Endothelial cell of umbilical vein (primary cell): Measurements from ENCODE around the gene NFATC2IP. TPM values are rescaled to one million over a fixed set of nuclear protein-coding genes. Genes with fewer than 3 reads are reported as not detected.

Experiments
- BruUV-seq: library from RNA; stranded (reverse); fragments of 400-500 nt; replicated peaks from 2 replicates; lab custom pipeline; 2021; lab: Mats Ljungman, UMichigan
- CTCF ChIA-PET: fragments of 300-600, 350-600 bp; sonication (Branson Sonifier 250); formaldehyde crosslinking; loops from one replicate; lab custom pipeline; 2021; ENCODE audit warnings: antibody characterized with exemption, inconsistent platforms; lab: Charles Lee
- POLR2A ChIA-PET: fragments of 300-600, 350-600 bp; sonication (Branson Sonifier 250); formaldehyde crosslinking; loops from one replicate; lab custom pipeline; 2021; ENCODE audit warnings: antibody characterized with exemption, inconsistent platforms; lab: Charles Lee
- DNase-seq: peaks from one replicate; pipeline ENCODE4 v3.0.0-alpha.2; 2011; ENCODE audit warnings: low read depth, low spot score
- FAIRE-seq: peaks from 2 replicates; lab custom pipeline; 2011; peaks lifted over from hg19 to GRCh38; lab: Jason Lieb, UNC
- H2AFZ ChIP-seq: 2 replicates; pipeline ENCODE4 v1.6.0; 2012; ENCODE audit warnings: low read depth, low read length, control low read depth, inconsistent platforms
- H3K27ac ChIP-seq: 2 replicates; pipeline ENCODE4 v1.5.1; 2011; ENCODE audit warnings: low read depth, mild to moderate bottlenecking, control low read depth, low read length, moderate library complexity; ENCODE audit not compliant: insufficient read depth
- H3K27me3 ChIP-seq, 2 experiments: 2 replicates each; pipeline versions ENCODE4 v1.6.0 to v1.6.1; 2011; ENCODE audit warnings: low read length in 2 of 2, mixed read lengths in 1 of 2; ENCODE audit not compliant: control insufficient read depth in 2 of 2, insufficient read depth in 2 of 2
- H3K36me3 ChIP-seq, 2 experiments: 2 replicates in 1 of 2; 3 replicates in 1 of 2; pipeline ENCODE4 v1.5.1; 2011; ENCODE audit warnings: low read length in 2 of 2, mild to moderate bottlenecking in 1 of 2, moderate library complexity in 1 of 2; ENCODE audit not compliant: control insufficient read depth in 2 of 2, insufficient read depth in 2 of 2; ENCODE audit errors: extremely low read depth in 1 of 2
- H3K4me1 ChIP-seq: 3 replicates; pipeline ENCODE4 v1.5.1; 2011; ENCODE audit warnings: mild to moderate bottlenecking, low read length; ENCODE audit not compliant: control insufficient read depth, insufficient read depth; ENCODE audit errors: extremely low read depth
- H3K4me2 ChIP-seq: 2 replicates; pipeline ENCODE4 v1.6.1; 2011; ENCODE audit warnings: low read length, control low read depth, mixed read lengths; ENCODE audit not compliant: insufficient read depth
- H3K4me3 ChIP-seq, 3 experiments: fragments of 200-600 bp in 1 of 3; sonication (generic), shearing (Covaris generic) in 1 of 3; replicated peaks in 1 of 3; 2 replicates each; pipeline ENCODE4 v1.5.1; 2011 to 2016; ENCODE audit warnings: control low read depth in 3 of 3, low read length in 3 of 3, mild to moderate bottlenecking in 2 of 3, inconsistent platforms in 1 of 3, low read depth in 1 of 3, moderate library complexity in 1 of 3; ENCODE audit not compliant: insufficient read depth in 1 of 3
- H3K79me2 ChIP-seq: 2 replicates; pipeline ENCODE4 v1.6.0; 2012; ENCODE audit warnings: low read length, inconsistent platforms; ENCODE audit not compliant: control insufficient read depth, insufficient read depth
- H3K9ac ChIP-seq: replicated peaks from 2 replicates; pipeline ENCODE3; 2011; ENCODE audit warnings: low read length, control low read depth; ENCODE audit not compliant: insufficient read depth; ENCODE audit errors: extremely low read depth
- H3K9me1 ChIP-seq: replicated peaks from 3 replicates; pipeline ENCODE4 v1.6.0; 2011; ENCODE audit warnings: mild to moderate bottlenecking, low read length; ENCODE audit not compliant: control insufficient read depth, insufficient read depth; ENCODE audit errors: extremely low read depth
- H3K9me3 ChIP-seq: replicated peaks from 2 replicates; pipeline ENCODE4 v1.5.1; 2012; ENCODE audit warnings: low read length, inconsistent platforms; ENCODE audit not compliant: control insufficient read depth, insufficient read depth
- H4K20me1 ChIP-seq: replicated peaks from 2 replicates; pipeline ENCODE3; 2011; ENCODE audit warnings: mild to moderate bottlenecking, low read length; ENCODE audit not compliant: control insufficient read depth, insufficient read depth; ENCODE audit errors: extremely low read depth
- CTCF ChIP-seq, 2 donors: IDR thresholded peaks; 1 replicate in 1 of 2; 2 replicates in 1 of 2; pipeline ENCODE4 v1.5.1; 2011; ENCODE audit warnings: low read length in 2 of 2, mild to moderate bottlenecking in 2 of 2, moderate library complexity in 2 of 2, control low read depth in 1 of 2, inconsistent platforms in 1 of 2, low read depth in 1 of 2; ENCODE audit not compliant: insufficient read depth in 1 of 2; ENCODE audit errors: extremely low read depth in 1 of 2
- EZH2 ChIP-seq: IDR thresholded peaks from 2 replicates; pipeline ENCODE4 v1.6.1; 2012; ENCODE audit warnings: borderline replicate concordance, low read depth, mild to moderate bottlenecking, moderate library complexity, low read length, inconsistent platforms; ENCODE audit not compliant: severe bottlenecking
- FOS ChIP-seq: IDR thresholded peaks from 2 replicates; pipeline ENCODE4 v1.6.1; 2011; ENCODE audit warnings: mild to moderate bottlenecking, low read length, moderate library complexity, borderline replicate concordance; ENCODE audit not compliant: insufficient read depth
- GATA2 ChIP-seq: IDR thresholded peaks from 2 replicates; pipeline ENCODE4 v1.7.0; 2011; ENCODE audit warnings: low read depth, mild to moderate bottlenecking, moderate library complexity, mixed read lengths, low read length; ENCODE audit not compliant: insufficient read length, insufficient read depth
- JUN ChIP-seq: IDR thresholded peaks from 2 replicates; pipeline ENCODE4 v1.6.1; 2011; ENCODE audit warnings: borderline replicate concordance, low read depth; ENCODE audit not compliant: insufficient read length, insufficient read depth
- MAX ChIP-seq: IDR thresholded peaks from 2 replicates; pipeline ENCODE4 v1.6.1; 2011; ENCODE audit not compliant: insufficient read depth, insufficient read length
- MYC ChIP-seq: IDR thresholded peaks from one replicate; pipeline ENCODE4 v1.6.1; 2011; ENCODE audit warnings: mild to moderate bottlenecking, low read depth, low read length
- POLR2A ChIP-seq: IDR thresholded peaks from 2 replicates; pipeline ENCODE4 v1.6.1; 2012; ENCODE audit warnings: low read depth, mild to moderate bottlenecking, control low read depth, low read length
- POLR2AphosphoS5 ChIP-seq: IDR thresholded peaks from 2 replicates; pipeline ENCODE4 v1.6.1; 2012; ENCODE audit warnings: low read depth, mild to moderate bottlenecking, control low read depth, low read length, moderate library complexity; ENCODE audit not compliant: insufficient read depth
- dilution Hi-C: fragments of 300-500 bp; cut with MboI; formaldehyde crosslinking; loops from one replicate; pipeline ENCODE4 v1.15.0; 2019; ENCODE audit warnings: low sequenced_read_pairs; ENCODE audit not compliant: extremely low pct_ligation_motif_present
- intact Hi-C: fragments of 100-400 bp; cut with micrococcal nuclease; formaldehyde crosslinking; loops from one replicate; pipeline ENCODE4 v1.10.0; 2022
- polyA plus RNA-seq, 4 experiments: library from polyadenylated mRNA; depleted of rRNA in 3 of 4; stranded (reverse) in 3 of 4; unstranded in 1 of 4; fragments of >200 nt; gene quantifications; 2 replicates each; pipeline versions ENCODE4 v1.2.1 to v1.2.3, GENCODE V29; 2011 to 2012; ENCODE audit warnings: missing spikeins in 1 of 4
- total RNA-seq: library from RNA; stranded (reverse); gene quantifications from 2 replicates; pipeline ENCODE4 v1.2.3, GENCODE V29; 2021

Gene NFATC2IP
- total and polyA plus RNA-seq, 2 donors (not counting 3 experiments of a cell fraction or from before 2014, with no cell fraction given) = 64.1 to 69.6 TPM

DNA sequence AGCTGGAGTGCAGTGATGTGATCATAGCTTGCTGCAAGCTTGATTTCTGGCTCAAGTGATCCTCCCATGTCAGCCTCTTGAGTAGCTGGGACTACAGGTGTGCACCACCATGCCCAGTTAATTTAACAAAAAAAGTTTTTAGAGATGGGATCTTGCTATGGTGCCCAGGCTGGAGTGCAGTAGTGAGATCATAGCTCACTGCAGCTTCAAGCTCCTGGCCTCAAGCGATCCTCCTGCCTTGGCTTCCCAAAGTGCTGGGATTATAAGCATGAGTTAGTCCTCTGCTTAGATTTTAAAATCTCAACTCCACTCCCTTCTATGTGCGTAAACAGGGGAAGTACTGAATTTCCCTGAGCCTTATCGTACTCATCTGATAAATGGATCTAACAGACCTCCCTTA, 32.0 kb upstream of the NFATC2IP start:
- Histone ChIP-seq H3K36me3 (peaks cover 0 to 19% of the 10 kb centered on the region in 2 experiments), H3K79me2 (no peaks in the 10 kb centered on the region), H3K4me3 (no peak overlapping the region), H3K9ac (no peak overlapping the region), H3K4me1 (no peaks in the 10 kb centered on the region), H3K27me3 (no peaks in the 10 kb centered on the region), H3K9me3 (no peaks in the 10 kb centered on the region), H3K9me1 (no peaks in the 10 kb centered on the region), H3K27ac (no peak overlapping the region), H3K4me2 (no peak overlapping the region), H4K20me1 (no peaks in the 10 kb centered on the region), H2AFZ (no peak overlapping the region)
- ChIA-PET POLR2A (no interaction called here), CTCF (no interaction called here)
- intact Hi-C loops = no loop called here
- FAIRE-seq = no peak
- TF ChIP-seq POLR2AphosphoS5 = no peak
- no peak for TF ChIP-seq EZH2
- TF ChIP-seq JUN = no peak
- no peak for TF ChIP-seq GATA2
- no peak for TF ChIP-seq FOS
- no peak for TF ChIP-seq MYC
- no peak for TF ChIP-seq CTCF (IDR thresholded peaks at IDR 0.05; ENCODE audit: extremely low read depth in 1 of 2, insufficient read depth in 1 of 2, low read depth in 1 of 2, low read length in 2 of 2)
- no peak for TF ChIP-seq POLR2A
- no peak for TF ChIP-seq MAX
- no TSS peak for BruUV-seq
- dilution Hi-C loops = no loop called here
- no peak for DNase-seq
